Mesenchymal stem cell (in vitro differentiated cells and primary cell): ENCODE results near the gene C1orf52. TPM values are rescaled to one million over a fixed set of nuclear protein-coding genes. Genes with fewer than 3 reads are reported as not detected.
A peak's percentile ranks its signal among the peaks of the same experiment; 100 is the strongest.

Experiments used
- DNase-seq: peaks from one replicate; pipeline ENCODE4 v3.0.0-alpha.2; 2013
- H2AFZ ChIP-seq: one replicate; pipeline ENCODE4 v1.6.1; 2013; ENCODE audit warnings: low read depth, mild to moderate bottlenecking, control low read depth, inconsistent platforms, low read length, moderate library complexity
- H2AK5ac ChIP-seq: 2 replicates; pipeline ENCODE4 v1.6.1; 2013; ENCODE audit warnings: low read length, moderate library complexity, mild to moderate bottlenecking, inconsistent platforms; ENCODE audit not compliant: severe bottlenecking
- H2BK120ac ChIP-seq: one replicate; pipeline ENCODE4 v1.6.1; 2013; ENCODE audit warnings: low read depth, mild to moderate bottlenecking, inconsistent platforms, low read length, moderate library complexity
- H2BK12ac ChIP-seq, 2 experiments: one replicate each; pipeline ENCODE4 v1.6.1; 2013; ENCODE audit warnings: inconsistent platforms in 2 of 2, low read length in 2 of 2, mild to moderate bottlenecking in 2 of 2, moderate library complexity in 2 of 2, control low read depth in 1 of 2
- H2BK15ac ChIP-seq: one replicate; pipeline ENCODE4 v1.6.1; 2013; ENCODE audit warnings: mild to moderate bottlenecking, low read depth, inconsistent platforms; ENCODE audit not compliant: poor library complexity, severe bottlenecking
- H2BK5ac ChIP-seq: 2 replicates; pipeline ENCODE4 v1.6.1; 2013; ENCODE audit warnings: low read depth, mild to moderate bottlenecking, low read length, control low read depth, inconsistent platforms; ENCODE audit not compliant: poor library complexity, severe bottlenecking
- H3K14ac ChIP-seq, 2 experiments: one replicate each; pipeline ENCODE4 v1.6.1; 2013; ENCODE audit warnings: inconsistent platforms in 2 of 2, low read length in 2 of 2, control low read depth in 1 of 2, mild to moderate bottlenecking in 1 of 2, moderate library complexity in 1 of 2
- H3K18ac ChIP-seq, 2 experiments: one replicate each; pipeline ENCODE4 v1.6.1; 2013; ENCODE audit warnings: inconsistent platforms in 2 of 2, low read length in 2 of 2, control low read depth in 1 of 2, low read depth in 1 of 2, mild to moderate bottlenecking in 1 of 2
- H3K23ac ChIP-seq, 2 experiments: one replicate each; pipeline ENCODE4 v1.6.1; 2013; ENCODE audit warnings: inconsistent platforms in 2 of 2, low read length in 2 of 2, mild to moderate bottlenecking in 2 of 2, moderate library complexity in 2 of 2, control low read depth in 1 of 2
- H3K27ac ChIP-seq: 2 replicates; pipeline ENCODE4 v1.5.1; 2013; ENCODE audit warnings: mild to moderate bottlenecking, moderate library complexity, low read length, control low read depth, inconsistent platforms; ENCODE audit not compliant: poor library complexity, severe bottlenecking
- H3K27me3 ChIP-seq, 2 experiments: 2 replicates each; pipeline versions ENCODE4 v1.6.1 to v1.7.0; 2013; ENCODE audit warnings: low read length in 2 of 2, mild to moderate bottlenecking in 2 of 2, moderate library complexity in 2 of 2, control low read depth in 1 of 2, inconsistent platforms in 1 of 2; ENCODE audit not compliant: control insufficient read depth in 1 of 2, insufficient read depth in 1 of 2
- H3K36me3 ChIP-seq, 2 experiments: 2 replicates each; pipeline versions ENCODE4 v1.6.1 to v1.7.0; 2013; ENCODE audit warnings: low read length in 2 of 2, control low read depth in 1 of 2, inconsistent platforms in 1 of 2, low read depth in 1 of 2, mild to moderate bottlenecking in 1 of 2; ENCODE audit not compliant: insufficient read depth in 2 of 2, control insufficient read depth in 1 of 2
- H3K4ac ChIP-seq, 2 experiments: one replicate each; pipeline ENCODE4 v1.6.1; 2013; ENCODE audit warnings: inconsistent platforms in 2 of 2, low read length in 2 of 2, mild to moderate bottlenecking in 2 of 2, moderate library complexity in 2 of 2, control low read depth in 1 of 2, low read depth in 1 of 2
- H3K4me1 ChIP-seq: 2 replicates; pipeline ENCODE4 v1.6.1; 2013; ENCODE audit warnings: low read depth, low read length, control low read depth; ENCODE audit not compliant: control insufficient read depth, insufficient read depth
- H3K4me2 ChIP-seq: 2 replicates; pipeline ENCODE4 v1.6.1; 2013; ENCODE audit warnings: low read length, mild to moderate bottlenecking, inconsistent platforms; ENCODE audit not compliant: poor library complexity, severe bottlenecking
- H3K4me3 ChIP-seq, 2 experiments: 2 replicates each; pipeline versions ENCODE4 v1.5.1 to v1.7.0; 2013; ENCODE audit warnings: low read length in 2 of 2, mild to moderate bottlenecking in 2 of 2, control low read depth in 1 of 2, low read depth in 1 of 2; ENCODE audit not compliant: insufficient read depth in 1 of 2
- H3K79me1 ChIP-seq: replicated peaks from 2 replicates; pipeline ENCODE4 v1.6.1; 2013; ENCODE audit warnings: mild to moderate bottlenecking, control low read depth, low read length, inconsistent platforms; ENCODE audit not compliant: poor library complexity, severe bottlenecking
- H3K9ac ChIP-seq: 2 replicates; pipeline ENCODE4 v1.7.0; 2013; ENCODE audit warnings: mild to moderate bottlenecking, low read length, moderate library complexity
- H3K9me3 ChIP-seq: 2 replicates; pipeline ENCODE4 v1.7.0; 2013; ENCODE audit warnings: mild to moderate bottlenecking, low read length; ENCODE audit not compliant: control insufficient read depth
- H4K8ac ChIP-seq: one replicate; pipeline ENCODE4 v1.6.1; 2013; ENCODE audit warnings: inconsistent platforms, mild to moderate bottlenecking, low read length, moderate library complexity
- H4K91ac ChIP-seq: one replicate; pipeline ENCODE4 v1.6.1; 2013; ENCODE audit warnings: mild to moderate bottlenecking, low read length, inconsistent platforms
- WGBS: methylation state at CpG from one replicate; pipeline ENCODE4 v1.1.7; 2013; ENCODE audit warnings: mixed read lengths; 5-methylcytosine and 5-hydroxymethylcytosine counted together
- polyA plus RNA-seq, 2 experiments: library from polyadenylated mRNA; stranded (reverse); fragments of 200-250 nt; gene quantifications; one replicate each; pipeline ENCODE4 v1.2.3, GENCODE V29; 2013

Gene C1orf52
- polyA plus RNA-seq (2013, experiment 1 of 2) = 25.2 TPM
- polyA plus RNA-seq (2013, experiment 2 of 2) = 25.7 TPM

GRCh38 chr1:85259118-85259911 is at the start of gene C1orf52:
TSS of gene C1orf52 (minus strand) at chr1:85259662. CDS start at chr1:85259633, 29 bp downstream.
- peak; percentile 93 for DNase-seq
- H4K8ac ChIP-seq = peak within 1 kb of the TSS; percentile 82
- peaks cover 11 to 57% of the 10 kb centered on the region in 2 experiments for H3K36me3 ChIP-seq
- H2BK5ac ChIP-seq = peak within 1 kb of the TSS; percentile 66
- no peaks in the 10 kb centered on the region for H3K4me1 ChIP-seq
- peak within 1 kb of the TSS in 1 of 2 experiments; percentile 90 for H3K14ac ChIP-seq
- peak within 1 kb of the TSS; percentile 31 to 83 for H3K23ac ChIP-seq
- H3K9me3 ChIP-seq = no peaks in the 10 kb centered on the region
- H2AK5ac ChIP-seq = no peak within 1 kb of the TSS
- H2AFZ ChIP-seq = peak within 1 kb of the TSS; percentile 77
- peak within 1 kb of the TSS; percentile 95 to 96 for H3K4me3 ChIP-seq
- H2BK15ac ChIP-seq = peak within 1 kb of the TSS; percentile 36
- H3K79me1 ChIP-seq = peaks cover 3% of the 10 kb centered on the region
- peak within 1 kb of the TSS; percentile 70 for H3K27ac ChIP-seq
- no peaks in the 10 kb centered on the region for H3K27me3 ChIP-seq
- peak within 1 kb of the TSS; percentile 95 for H3K9ac ChIP-seq
- H4K91ac ChIP-seq = peak within 1 kb of the TSS; percentile 66
- no peak within 1 kb of the TSS for H2BK12ac ChIP-seq
- H3K4ac ChIP-seq = peak within 1 kb of the TSS; percentile 53 to 61
- peak within 1 kb of the TSS; percentile 67 to 74 for H3K18ac ChIP-seq
- peak within 1 kb of the TSS; percentile 46 for H3K4me2 ChIP-seq
- peak within 1 kb of the TSS; percentile 49 for H2BK120ac ChIP-seq
- WGBS = under 1% methylated on average over 61 of the region's 65 CpGs

- no peaks in the 10 kb centered on the region for H3K27me3 ChIP-seq
- peaks cover 7% of the 10 kb centered on the region for H3K4me1 ChIP-seq
- H4K8ac ChIP-seq = no peak overlapping the region
- H3K4ac ChIP-seq = no peak overlapping the region
- no peak overlapping the region for H3K27ac ChIP-seq
- no peak overlapping the region for H2BK120ac ChIP-seq
- no peak overlapping the region for H2BK15ac ChIP-seq
- no peak overlapping the region for H4K91ac ChIP-seq
- H3K4me3 ChIP-seq = peak overlapping the region in 1 of 2 experiments; percentile 2
- no peak overlapping the region for H3K4me2 ChIP-seq
- DNase-seq = no peak
- H3K23ac ChIP-seq = no peak overlapping the region
- H2AFZ ChIP-seq = no peak overlapping the region
- H3K36me3 ChIP-seq = no peaks in the 10 kb centered on the region
- no peak overlapping the region for H3K14ac ChIP-seq
- peak overlapping the region in 1 of 2 experiments; percentile 16 for H2BK12ac ChIP-seq
- peak overlapping the region; percentile 98 for H2AK5ac ChIP-seq
- no peak overlapping the region for H2BK5ac ChIP-seq
- H3K9me3 ChIP-seq = no peaks in the 10 kb centered on the region
- no peaks in the 10 kb centered on the region for H3K79me1 ChIP-seq
- no peak overlapping the region for H3K18ac ChIP-seq
- peak overlapping the region; percentile 5 for H3K9ac ChIP-seq
- WGBS = 53% methylated on average over 1 of the region's 4 CpGs
Observed at GRCh38 chr1:85308833-85309350, 49.4 kb upstream of the C1orf52 start.

GRCh38 chr1:85307987-85308832 is 48.7 kb upstream of the C1orf52 start:
- no peak overlapping the region for H2BK5ac ChIP-seq
- no peak overlapping the region for H3K23ac ChIP-seq
- peak overlapping the region in 1 of 2 experiments; percentile 29 for H3K4ac ChIP-seq
- H3K14ac ChIP-seq = no peak overlapping the region
- H2BK120ac ChIP-seq = peak overlapping the region; percentile 56
- no peaks in the 10 kb centered on the region for H3K9me3 ChIP-seq
- 22% methylated on average over 27 of the region's 27 CpGs for WGBS
- H2BK12ac ChIP-seq = peak overlapping the region; percentile 16 to 69
- peak overlapping the region; percentile 83 for H4K8ac ChIP-seq
- H3K9ac ChIP-seq = peak overlapping the region; percentile 72
- H3K27ac ChIP-seq = no peak overlapping the region
- H3K27me3 ChIP-seq = no peaks in the 10 kb centered on the region
- peak overlapping the region; percentile 98 for H2AK5ac ChIP-seq
- no peaks in the 10 kb centered on the region for H3K79me1 ChIP-seq
- DNase-seq = peak; percentile 87
- H3K18ac ChIP-seq = peak overlapping the region in 1 of 2 experiments; percentile 52
- peaks cover 7% of the 10 kb centered on the region for H3K4me1 ChIP-seq
- peak overlapping the region in 1 of 2 experiments; percentile 2 for H3K4me3 ChIP-seq
- no peaks in the 10 kb centered on the region for H3K36me3 ChIP-seq
- no peak overlapping the region for H2AFZ ChIP-seq
- H4K91ac ChIP-seq = no peak overlapping the region
- peak overlapping the region; percentile 12 for H2BK15ac ChIP-seq
- no peak overlapping the region for H3K4me2 ChIP-seq
